HG02763 (cell line): ENCODE results near the gene RASGRP3.
"Not testable (repeated sequence)": the region's sequence is repeated elsewhere in the genome, so short reads cannot be mapped to it uniquely, and the experiment has no call there.

Source experiments
- ATAC-seq: cut with Tn5 transposase; IDR thresholded peaks from one replicate; pipeline ENCODE4 v1.9.1; 2021; ENCODE audit warnings: mild to moderate bottlenecking, moderate library complexity; ENCODE audit not compliant: unreplicated experiment

RASGRP3 gene

DNA sequence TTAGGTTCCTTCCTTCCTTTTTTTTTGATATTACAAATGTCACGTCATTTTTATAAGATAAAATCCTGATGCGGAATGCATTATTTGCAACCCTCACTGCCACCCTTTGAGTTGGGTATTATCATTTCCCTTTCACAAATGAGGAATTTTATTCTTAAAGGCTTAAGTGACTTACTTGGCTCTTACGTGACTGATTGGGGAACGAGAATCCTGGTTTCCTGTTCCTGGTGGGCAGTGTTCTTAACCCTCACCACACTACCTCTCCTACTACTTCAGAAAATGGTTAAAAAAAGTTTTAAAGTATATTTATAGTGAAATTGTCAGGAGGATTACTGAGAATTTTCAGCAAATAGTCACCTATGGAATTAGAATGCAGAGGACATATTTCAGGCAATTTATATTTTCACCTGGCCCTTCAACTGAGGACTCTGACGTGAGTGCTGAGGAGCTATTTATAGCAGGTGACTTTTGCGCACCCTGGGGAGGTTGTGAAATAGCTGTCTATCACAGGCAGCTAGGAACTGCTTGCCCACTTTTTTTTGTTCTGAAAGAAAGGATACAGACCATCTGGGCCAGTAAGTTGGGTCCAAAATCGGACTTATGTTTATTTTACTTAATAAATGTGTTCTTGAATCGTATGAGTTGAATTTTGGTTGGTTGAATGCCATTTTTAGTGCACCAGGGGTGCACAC, 18.7 kb upstream of the RASGRP3 start:
- ATAC-seq, result no peak

DNA sequence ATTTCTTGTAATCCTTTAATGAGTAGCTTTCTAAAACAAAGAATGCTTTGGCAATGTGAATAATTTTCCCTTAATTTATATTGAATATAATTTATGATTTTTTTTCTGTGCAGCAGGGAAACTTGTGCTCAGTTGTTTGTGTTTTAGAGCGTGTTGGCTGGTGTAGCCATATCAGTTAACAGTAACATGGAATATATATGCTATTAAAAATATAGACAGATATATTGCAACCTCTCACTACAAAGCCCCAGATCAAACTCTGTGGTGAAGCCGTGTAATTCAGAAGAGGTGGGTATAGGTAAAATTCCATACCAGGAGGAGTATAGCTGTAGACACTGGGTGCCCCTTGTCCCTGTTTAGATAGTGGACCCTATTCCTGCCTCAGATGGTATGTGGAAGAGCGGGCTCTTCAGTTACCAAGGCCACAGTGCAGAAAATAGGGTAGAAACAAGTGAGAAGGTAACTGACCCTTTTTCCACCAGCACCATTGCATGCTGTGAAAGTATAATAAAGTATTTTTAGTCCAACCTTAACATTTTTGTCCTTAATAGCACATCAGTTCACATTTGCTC, 18.1 kb upstream of the RASGRP3 start:
- no peak for ATAC-seq

DNA sequence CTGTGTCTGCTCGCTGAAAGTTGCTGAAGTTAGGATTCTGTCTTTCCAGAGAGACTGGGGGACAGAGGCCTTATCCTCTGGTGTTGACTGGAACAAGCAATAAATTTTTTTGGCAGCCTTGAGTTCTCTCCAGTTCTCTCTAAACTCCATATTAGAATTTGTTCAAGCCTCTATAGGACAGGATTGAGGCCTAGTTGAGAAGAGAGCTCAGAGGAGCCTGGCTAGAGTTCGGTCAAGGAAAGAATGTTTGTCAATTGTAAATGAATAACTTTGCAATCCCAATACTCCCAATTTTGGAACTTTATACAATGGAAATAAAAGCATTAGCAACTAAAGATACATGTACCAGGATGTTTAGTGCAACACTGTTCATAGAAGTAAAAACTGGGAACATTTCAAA, 16.7 kb upstream of the RASGRP3 start:
- no peak for ATAC-seq

DNA sequence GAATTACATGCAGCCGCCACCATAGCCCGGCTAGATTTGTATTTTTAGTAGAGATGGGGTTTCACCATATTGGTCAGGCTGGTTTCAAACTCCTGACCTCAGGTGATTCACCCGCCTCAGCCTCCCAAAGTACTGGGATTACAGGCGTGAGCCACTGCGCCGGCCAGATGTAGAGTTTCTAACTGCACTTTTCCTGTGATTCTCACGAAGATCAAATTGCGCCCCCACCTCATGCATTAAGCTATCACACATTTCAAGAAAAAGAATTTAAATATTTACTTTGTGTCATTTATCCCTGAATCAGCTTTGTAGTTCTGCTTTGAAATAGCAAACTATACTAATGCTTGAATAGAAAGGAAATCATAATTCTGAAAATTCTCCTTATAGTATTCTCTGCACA, 13.9 kb upstream of the RASGRP3 start:
- not testable (repeated sequence) for ATAC-seq

DNA sequence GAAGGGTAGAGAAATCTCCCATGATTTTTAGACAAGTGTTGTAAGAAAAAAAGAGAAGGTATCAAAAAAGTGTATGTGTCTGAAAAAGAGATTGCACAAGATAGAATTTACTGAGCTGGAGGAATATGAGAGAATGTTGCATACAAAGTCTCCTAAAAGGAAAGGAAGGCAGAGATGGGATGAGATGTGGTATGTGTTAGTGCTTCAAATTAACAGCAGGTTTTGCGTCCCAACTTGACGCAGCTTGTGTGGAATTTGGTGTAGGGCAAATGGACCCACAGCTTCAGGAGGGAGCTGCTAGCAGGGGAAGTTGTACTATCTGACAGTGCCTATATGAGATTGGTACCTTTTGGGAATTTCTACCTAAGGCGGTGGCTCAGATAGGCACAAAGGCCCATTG, 9.0 kb upstream of the RASGRP3 start:
- no peak for ATAC-seq

DNA sequence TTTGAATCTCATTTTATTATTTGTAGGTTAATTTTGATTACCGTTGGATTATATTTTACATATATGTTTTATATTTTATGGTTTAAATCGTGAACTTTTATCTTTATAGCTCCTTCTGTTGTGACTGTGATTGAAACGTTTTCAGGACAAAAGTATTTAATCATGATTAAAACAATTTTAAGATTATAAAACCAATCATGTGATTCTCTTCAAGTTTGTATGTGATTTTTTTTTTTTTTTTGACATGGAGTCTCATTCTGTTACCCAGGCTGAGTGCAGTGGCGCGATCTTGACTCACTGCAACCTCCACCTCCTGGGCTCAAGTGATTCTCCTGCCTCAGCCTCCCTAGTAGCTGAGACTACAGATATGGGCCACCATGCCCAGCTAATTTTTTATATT, 7.2 kb upstream of the RASGRP3 start:
- no peak for ATAC-seq

DNA sequence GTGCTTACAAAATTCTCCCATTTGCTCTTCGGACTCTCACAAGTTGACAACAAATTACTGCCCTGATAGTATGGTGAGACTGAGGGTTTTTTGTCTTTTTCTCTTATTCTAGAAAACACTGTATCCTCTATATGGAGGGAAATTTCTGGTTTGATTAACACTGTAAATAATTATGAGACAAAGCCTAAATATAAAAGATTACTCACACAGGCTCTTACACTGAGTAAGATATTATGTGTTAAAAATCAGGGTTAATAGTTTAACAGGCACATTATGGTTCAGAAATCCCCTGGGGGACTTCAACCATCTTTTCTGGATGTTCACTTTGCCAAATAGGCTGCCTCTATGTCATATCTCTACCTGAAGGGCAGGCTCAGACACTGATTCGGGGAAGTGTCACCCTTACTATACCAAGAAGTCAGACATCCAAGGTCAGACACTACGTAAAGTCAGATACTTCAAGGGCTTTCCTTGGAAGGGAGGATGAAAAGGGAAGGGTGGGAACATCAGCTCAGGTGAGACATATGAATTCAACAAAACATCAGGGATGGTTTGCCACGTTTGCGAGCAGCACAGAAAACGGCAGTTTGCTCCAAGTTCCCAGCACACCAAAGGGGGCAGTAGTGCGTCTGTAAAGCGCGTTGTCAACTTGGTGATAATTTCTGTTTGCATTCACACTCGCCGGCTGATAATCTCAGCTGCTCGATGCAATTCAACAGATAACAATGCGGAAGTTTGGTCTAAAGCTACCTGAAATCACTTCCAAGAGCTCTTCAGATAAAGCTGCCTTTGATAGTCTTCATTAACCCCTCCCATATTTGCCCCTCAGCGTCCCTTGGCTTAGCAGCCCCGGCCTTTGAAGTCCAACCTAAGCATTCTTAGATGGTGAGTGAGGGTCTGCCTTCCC, 972 bp upstream of the RASGRP3 start:
- peak; percentile 42 for ATAC-seq

DNA sequence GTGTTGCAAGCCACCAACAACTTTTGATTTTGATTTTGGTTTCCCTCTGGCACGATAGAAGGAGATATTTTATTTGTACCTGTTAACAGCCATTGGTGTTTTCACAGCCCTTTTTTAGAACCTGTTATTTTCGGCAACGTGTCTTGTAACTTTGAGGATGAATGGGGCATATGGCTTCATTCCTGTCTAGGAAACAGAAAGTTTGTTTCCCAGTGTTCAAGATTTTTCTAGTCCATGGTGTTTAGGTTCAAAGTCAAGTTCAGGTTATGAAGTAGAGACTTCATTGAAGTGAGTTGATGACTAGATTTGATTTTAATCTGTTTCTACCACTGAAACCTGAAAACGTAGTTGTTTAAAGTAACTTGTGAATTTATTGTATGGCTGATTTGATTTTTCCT, 343 bp downstream of the RASGRP3 start:
- no peak for ATAC-seq

DNA sequence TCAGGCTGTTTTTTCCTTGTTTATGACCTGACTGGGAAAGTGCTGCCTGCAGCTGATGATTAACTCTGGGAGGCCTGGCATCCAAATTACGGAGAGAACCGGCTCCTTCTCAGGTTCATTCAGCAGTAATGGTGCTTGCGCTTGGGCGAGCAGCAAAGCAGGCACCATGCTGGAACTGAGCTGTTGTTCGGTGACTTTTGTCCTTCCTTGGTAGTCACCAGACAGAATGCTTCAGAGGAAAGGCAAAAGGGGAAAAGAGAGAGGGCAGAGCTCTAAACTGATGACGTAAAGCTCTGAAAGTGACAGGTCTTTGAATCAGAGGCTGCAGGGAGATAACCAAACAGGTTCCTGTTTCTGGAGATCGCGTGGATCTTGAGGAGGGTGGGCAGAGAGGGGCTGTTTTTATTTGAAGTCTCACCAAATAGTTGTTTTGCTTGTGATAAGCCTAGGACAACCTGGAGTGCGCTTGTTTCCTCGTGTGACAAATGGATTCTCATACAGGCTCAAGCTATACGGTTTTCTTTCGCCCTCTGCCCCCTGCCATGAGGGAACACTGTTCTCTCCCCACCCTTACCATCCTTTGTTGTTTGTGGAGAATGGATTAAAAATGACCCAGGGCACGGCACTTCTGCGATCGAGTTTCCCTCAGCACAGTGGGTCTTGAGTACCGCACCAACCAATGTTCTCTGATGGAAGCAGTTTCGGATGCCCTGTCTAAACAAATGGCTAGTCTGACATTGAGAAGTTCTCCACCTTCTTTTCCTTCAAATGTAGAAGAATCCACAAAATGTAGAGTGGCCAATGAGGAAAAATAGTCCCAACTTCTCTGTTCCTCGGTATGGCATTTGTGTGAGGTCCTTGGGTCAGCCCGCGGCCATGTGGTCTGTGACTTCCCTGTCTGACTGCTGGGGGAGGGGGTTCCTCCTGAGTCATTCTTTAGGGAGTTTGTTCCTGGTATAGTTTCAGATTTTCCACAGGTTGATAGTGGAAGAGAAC, 1.3 kb downstream of the RASGRP3 start:
- peak; percentile 32 for ATAC-seq

DNA sequence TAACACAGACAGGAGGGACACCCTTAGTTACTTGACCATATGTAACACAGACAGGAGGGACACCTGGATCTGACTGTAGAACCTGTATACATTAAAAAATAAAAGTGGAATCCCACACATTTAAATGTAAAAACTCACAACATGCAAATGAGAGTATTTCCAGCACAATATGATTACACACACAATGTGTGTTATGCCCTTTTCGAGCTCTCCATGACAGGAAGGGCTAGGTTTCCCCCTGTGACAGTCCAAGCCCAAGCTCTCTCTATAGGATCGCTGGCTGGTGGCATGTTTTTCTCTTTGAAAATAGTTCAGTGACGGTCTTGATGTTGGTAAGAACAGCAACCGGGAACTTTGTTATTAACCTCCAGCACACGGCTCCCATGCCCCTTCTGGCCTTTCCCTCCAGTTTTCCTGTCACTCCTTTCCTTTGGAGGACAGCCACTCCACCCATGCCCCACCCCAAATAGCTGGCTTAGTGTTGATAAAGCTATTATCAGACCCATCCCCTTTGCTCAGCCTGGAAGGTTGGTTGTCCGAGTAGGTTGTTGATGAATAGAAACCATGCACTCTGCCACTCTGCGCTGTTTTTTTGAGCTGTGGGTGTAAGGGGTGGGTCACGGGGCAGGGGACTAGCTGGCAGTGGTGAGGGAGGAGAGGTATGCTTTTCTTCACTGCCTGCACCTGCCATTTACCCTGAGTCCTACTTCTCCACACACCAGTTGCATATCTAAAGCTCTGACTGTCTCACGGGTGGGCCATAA, 2.7 kb downstream of the RASGRP3 start:
- no peak for ATAC-seq

DNA sequence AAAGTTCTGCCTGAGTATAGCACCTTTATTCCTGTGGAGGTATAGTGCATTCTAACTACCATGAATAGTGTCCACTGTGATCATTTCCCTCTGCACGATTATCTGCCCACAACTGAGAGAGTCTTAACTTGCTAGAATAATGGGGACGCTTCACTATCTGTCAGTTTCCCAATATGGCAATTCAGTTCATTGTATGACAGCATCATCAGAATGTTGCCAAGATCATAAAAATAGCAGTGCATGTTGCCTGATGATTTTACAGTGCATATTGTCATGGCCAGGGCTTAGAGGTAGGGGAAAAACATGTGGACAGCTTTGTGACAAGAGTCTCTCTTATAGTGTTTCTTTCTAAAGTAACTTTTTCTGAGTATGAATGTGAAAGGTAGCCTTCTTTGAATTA, 6.1 kb downstream of the RASGRP3 start:
- no peak for ATAC-seq

DNA sequence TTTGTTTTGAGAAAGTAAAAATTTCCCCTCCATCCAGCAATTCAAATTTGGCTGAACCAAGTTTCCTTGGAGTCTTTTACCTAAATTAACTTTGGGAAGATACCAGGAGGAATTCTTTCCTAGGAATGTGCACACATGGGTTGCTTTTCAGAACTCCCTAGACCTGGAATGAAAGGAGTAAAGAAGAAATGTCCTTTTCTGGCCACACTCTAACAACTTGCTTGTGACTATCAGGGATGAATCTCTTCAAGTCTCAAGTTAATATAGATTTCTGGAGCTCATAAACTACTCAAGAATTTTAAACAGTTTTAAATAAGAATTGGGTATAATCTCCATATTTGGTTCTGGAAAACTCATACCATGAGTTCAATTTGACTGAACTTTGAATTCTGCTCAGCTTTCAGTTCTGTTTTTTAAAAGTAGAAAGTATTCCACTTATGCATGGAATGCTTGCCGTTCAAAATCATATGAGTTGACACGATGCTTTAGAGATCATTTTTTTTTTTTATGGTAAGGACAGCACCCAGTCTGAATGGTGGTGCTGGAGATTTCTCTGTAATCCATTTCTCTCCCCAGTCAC, 7.7 kb downstream of the RASGRP3 start:
- ATAC-seq, result no peak

DNA sequence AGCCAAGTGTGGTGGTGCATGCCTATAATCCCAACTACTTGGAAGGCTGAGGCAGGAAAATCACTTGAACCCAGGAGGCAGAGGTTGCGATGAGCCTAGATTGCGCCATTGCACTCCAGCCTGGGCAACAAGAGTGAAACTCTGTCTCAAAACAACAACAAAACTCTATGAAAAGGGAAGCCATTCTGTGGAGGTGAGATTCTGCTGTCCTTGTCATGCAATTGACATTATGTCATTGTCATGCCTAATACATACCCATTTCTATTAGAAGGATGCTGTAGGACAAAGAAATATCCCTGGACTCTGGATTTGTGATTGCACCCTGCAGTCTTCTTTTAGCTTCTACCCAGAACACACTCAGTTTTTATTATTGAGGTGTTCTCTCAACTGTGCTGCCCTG, 8.6 kb downstream of the RASGRP3 start:
- no peak for ATAC-seq

DNA sequence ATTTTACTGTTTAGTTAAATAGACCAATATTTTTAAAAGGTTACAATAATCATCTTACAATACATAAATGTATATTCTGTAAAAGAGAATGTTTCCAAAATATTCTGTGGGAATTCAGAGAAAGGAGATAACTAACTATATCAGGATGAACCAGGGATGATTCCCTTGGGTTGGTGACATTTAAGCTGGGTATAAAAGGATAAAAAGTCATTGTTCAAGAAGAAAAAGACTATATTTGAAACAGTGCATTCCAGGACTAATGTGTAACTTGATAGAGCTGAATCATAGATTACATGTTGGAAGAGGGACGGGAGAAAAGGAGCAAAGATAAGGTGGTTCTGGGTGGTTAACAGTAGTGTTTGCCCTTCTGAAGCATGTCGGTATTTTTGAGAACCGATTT, 10.1 kb downstream of the RASGRP3 start:
- ATAC-seq, result no peak

DNA sequence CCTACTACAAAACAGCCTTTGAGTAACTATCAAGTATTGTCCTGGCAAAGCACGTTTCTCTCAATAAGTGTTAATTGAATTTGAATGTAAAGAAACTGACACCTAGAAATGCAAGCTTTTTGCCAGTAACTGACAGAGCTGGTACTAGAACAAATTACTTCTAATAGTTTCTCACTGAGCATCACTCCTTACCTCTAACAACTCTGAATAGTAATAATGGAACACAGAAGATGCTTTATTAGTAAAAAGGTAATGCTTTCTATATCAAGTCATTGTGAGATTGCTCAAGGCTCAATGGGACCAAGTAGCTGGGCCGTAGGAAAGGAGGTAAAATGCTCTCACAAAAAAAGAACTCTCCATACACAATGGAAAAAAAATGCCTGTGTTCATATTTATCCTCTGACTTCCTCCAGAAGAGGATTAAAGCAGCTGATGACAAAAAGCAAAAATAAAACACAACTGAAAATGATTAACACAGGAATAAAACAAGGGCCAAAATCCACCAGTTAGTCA, 11.8 kb downstream of the RASGRP3 start:
- ATAC-seq, result peak; percentile 38

DNA sequence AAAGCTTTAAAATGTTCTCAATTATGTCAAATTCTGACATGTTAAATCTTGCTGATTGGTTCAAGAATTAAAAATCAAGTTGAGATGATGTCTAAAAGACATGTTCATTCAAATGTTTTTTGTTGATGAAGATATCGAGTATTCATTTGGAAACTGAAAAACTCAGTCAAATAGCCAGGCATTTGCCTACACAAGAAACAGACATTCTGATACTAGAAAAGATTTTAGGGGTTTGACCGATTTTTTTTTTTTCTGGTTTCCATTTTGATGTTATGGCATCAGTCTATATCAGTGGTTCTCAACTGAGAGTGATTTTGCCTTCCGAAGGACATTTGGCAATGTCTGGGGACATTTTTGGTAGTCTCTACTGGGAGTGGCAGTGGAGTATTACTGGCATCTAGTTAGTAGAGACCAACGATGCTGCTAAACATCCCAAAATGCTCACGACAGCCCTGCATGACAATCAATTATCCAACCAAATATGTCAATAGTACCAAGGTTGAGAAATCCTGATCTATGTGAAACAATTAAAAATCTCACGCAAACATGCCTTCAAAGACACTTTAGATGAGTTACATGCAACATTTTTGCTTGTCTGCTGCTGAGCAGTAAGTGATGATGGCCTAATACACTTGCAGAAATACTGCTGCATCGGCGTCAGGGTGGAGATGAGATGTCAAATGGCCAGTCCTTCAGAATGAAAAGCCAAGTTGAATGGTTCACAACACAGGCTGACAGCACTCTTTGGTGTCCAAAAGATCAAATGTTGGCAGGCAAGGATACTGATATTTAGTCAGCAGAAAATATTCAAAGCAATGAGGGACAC, 12.5 kb downstream of the RASGRP3 start:
- peak; percentile 40 for ATAC-seq

DNA sequence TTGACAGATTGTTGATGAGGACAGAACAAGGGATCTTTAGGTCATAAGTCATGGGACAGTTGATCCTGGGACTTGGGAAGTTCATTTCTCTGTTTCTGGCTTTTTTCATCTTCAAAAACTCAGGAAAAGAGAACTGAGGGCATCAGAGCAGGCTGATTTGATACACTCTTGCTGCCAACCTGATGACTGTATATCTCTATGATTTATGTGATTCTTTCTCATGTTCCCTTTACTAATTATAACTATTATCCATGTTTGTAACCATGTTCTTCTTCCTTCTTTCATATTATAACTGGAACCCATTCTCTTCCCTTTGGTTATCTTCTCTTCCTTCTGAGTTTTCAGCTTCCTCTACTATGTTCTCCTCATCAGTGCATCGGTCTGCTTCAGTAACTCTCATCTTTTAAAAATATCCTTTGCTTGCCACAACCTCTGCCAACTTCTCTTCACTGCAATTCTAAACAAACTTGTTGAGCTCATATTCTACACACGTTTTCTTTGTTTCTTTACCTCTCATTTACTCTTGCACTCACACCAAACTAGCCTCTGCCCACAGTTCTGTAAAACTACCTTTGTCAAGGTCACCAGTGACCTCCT, 13.5 kb downstream of the RASGRP3 start:
- no peak for ATAC-seq

DNA sequence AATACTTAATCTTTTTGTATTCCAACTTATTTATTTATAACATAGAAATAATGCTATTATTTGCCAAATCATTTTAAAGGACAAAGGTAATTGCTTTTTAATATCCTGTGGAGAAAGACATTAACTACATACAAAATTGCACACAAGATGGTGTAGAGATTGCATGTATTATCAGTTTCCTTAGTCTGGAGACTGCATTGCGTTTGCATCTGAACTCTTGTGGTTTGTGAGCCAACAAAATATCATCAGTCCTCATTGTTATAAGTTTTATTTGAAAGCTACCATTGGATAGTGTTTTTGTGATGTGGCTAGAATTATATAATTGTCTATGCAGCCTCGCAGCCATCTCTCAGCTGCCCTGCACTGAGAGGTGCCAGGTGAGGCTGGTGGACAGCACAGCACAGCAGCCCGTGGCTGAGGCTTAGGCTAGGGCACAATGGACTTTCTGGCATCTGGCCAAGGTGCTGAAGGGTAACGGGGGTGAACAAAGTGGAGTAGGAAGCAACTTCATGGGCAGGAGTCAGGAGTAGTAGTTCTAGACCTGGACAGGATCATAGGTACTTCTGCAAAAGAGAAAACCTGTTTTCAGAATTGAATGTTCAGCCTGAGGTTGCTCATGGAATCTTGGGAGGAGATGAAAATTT, 15.1 kb downstream of the RASGRP3 start:
- ATAC-seq, result no peak
